Superior temporal gyrus (tissue), 1 donor: Measurements from ENCODE around the gene PHPT1.
A peak's percentile ranks its signal among the peaks of the same experiment; 100 is the strongest.

Source experiments
- DNase-seq: peaks from one replicate; pipeline ENCODE4 v3.0.0-alpha.2; 2016; ENCODE audit errors: extremely low spot score

Gene PHPT1

DNA sequence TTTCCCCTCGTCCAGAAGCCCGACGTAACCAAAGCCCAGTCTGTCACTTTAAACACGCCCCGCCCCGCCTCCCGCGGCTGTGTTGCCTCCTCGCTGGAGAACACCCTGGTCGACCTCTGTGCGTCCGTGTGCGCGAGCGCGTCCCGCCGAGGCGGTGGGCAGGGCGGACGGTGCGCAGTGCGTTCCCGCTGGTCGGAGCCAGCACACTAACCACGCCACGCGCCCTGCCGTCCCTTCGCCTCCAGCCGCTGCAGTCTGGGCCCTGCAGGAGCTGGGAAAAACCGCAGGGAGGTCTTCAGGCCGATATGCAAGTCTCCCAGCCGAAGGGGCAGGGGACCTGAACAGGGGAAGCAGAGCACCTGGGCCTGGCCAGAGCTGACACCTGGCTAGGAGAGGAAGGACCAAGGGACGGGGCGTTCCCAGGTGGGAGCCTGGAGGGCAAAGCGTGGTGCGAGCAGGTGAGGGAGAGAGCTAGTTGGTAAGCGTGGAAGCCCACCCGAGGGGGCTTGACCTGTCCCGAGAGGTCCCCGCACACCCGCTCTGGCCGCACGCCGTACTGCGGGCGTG, 1.3 kb upstream of the PHPT1 start:
- DNase-seq, result no peak

DNA sequence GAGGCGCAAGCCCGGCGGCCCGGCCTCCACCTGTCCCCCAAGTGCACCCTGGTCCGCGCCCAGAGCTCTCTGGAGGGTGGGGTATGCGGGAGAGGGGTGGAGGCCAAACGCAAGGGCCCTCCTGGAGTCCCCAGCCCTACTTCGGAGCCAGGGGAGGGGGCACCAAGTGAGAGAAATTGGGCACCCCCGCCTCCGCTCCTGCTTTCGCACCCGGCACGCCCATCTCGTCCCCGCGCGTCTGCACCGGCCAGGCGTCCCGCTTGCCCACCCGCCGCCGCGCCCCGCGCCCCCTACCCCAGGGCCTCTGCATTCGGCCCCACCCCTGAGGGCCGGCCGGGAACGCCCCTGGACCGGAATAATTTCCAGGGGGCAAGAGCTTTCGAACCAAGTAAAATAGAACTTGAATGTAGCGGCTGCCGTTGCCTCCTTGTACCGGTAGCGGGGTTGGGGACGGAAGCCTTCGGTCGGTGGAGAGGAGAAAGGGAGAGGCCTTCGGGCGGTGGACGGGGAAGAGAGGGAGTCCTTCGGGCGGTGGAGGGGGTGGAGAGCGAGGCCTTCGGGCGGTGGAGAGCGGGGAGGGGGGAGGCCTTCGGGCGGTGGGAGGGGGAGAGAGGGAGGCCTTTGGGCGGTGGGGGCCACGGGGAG, 694 bp upstream of the PHPT1 start:
- DNase-seq, result peak; percentile 21

DNA sequence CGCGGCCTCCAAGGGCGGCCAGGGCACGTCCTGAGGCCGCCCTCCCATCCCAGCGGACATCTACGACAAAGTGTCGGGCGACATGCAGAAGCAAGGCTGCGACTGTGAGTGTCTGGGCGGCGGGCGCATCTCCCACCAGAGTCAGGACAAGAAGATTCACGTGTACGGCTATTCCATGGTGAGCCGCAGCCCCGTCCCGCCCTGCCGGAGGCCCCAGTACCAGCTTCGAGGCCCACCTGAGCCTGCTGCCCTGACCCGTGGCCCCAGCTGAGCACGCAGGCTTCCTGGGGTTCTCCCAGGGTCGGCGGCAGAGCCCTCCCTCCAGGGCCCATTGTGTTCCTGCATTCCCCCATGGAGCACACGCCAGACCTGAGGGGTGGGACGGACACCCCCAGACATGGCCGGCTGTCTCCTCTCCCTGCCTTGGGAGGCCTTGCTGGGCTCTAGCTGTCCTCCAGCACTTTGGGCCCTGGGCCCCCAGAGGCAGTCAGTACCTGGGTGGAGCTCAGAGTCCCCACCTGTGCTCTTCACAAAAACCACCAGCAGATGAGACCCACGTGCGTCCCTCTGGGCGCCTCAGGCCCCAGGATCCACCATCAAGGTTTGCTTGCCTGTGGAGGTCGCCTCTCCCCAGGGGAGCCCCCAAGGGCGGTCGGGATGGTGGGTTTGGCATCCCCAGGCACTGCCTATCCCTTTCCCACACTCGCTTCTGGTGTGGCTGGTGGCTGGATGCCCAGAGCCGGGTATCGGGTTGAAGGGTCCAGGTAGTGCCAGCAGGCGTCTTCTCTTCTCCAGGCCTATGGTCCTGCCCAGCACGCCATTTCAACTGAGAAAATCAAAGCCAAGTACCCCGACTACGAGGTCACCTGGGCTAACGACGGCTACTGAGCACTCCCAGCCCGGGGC, 1.0 kb downstream of the PHPT1 start:
- no peak for DNase-seq

DNA sequence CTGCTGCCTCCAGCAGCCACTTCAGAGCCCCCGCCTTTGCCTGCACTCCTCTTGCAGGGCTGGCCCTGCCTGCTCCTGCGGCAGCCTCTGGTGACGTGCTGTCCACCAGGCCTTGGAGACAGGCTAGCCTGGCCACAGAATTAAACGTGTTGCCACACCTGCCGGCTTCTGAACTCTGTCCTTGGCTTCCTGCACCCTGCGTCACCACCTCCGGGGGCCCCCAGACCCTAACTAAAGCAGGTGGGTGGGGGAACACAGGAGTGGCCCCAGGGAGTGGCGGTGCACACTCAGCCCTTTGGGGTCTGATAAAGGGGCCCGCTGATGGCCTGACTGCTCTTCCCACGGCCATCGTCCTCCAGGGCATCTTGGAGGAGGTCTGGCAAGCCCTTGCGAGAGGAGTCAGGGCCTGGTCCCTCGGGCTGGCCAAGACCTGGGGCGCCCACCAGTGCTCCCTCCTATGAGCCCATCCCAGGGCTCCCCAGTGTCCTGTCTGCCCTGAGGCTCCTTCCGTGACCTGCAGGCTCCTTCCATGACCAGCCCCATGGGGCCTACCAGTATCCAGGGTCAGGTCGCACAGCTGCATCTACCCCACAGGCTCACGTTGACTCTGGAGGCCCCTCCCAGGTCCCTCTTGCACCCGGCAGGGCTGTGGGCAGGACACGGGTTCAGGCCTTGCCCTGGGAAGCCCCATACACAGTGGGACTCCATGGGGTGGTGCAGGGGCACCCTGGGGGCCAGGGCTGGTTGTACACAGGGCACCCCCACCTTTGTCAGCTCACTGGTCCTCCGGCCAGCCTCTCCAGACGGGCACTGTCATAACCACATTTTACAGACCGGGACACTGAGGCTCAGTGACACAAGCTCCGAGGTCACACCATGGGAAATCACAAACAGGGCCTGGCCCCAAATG, 1.9 kb downstream of the PHPT1 start:
- no peak for DNase-seq

DNA sequence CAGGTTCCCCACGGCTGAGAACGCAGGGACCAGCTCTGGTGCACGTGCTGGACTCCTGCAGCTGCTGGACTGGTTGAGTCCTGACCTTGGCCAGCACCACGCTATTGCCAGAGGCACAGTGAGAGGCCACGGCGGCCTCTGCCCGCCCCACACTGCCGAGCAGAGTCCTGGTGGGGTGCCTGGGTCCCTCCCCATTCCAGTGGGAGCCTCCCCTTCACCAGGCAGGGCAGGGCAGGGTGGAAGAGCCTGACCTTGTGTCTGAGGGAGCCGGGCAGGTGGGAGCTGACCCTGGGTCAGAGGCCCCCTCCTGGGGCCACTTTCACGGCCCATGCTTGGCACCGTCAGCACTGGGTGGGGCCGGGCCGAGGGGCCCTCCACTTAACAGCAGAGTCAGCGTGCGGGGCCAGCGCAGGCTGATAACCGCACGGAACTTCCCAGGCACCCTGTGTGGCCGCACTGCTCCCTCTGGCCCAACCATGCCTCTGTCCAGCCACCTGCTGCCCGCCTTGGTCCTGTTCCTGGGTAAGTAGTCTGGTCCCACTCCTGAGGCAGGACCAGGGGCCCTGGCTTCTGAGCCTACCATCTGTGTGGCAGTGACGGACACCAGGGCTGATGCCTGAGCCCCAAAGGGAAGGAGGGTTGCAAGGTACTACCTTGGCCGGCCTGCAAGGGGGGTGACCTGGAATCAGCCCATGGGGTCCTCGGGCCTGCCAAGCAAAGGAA, 2.9 kb downstream of the PHPT1 start, which contains the start of gene MAMDC4:
MAMDC4 (plus strand) TSS at position 406 of the 723 bp plus-strand sequence; CDS start at position 477, 71 bp downstream.
- DNase-seq, result no peak

DNA sequence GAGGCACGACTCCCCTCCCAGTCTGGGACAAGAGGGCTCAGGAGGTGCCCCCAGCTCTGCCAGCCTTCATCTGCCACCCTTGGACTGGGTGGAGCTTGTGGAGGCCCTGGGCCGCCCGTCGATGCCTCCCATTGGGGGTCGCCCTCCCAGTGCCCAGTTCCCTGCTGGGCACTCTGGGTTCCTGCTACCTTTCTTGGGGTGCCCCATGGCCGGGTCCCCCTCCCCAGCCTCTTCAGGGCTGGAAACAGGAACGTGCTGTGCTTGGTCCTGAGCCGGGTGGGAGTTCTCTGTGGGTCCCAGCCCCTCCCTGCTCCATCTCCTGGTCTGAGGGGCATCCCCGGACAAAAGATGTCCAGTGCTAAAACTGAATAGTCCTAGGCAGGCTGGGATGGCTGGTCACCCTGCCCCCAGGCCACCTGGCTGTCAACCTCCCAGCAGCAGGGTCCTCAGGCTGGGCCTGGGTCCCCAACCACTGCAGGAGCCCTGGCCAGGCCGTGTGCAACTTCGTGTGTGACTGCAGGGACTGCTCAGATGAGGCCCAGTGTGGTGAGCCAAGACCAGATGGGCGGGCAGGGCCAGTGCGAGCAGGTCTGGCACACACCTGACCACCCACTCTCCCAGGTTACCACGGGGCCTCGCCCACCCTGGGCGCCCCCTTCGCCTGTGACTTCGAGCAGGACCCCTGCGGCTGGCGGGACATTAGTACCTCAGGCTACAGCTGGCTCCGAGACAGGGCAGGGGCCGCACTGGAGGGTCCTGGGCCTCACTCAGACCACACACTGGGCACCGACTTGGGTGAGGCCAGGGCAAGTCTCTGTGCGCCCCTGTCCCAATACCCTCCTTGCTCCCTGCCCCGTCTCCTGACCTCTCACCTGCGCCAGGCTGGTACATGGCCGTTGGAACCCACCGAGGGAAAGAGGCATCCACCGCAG, 3.7 kb downstream of the PHPT1 start:
- DNase-seq, result no peak

DNA sequence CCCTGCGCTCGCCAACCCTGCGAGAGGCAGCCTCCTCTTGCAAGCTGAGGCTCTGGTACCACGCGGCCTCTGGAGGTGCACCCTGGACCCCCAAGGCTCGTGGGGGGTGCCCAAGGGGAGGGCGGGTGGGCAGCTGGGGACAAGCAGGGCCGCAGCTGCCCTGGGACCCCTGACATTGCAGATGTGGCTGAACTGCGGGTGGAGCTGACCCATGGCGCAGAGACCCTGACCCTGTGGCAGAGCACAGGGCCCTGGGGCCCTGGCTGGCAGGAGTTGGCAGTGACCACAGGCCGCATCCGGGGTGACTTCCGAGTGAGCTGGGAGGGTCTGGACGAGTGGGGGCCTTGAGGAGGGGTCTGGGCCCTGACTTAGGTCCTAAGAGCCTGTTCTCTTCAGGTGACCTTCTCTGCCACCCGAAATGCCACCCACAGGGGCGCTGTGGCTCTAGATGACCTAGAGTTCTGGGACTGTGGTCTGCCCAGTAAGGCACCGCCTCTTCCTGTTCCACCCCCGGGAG, 4.4 kb downstream of the PHPT1 start:
- no peak for DNase-seq

DNA sequence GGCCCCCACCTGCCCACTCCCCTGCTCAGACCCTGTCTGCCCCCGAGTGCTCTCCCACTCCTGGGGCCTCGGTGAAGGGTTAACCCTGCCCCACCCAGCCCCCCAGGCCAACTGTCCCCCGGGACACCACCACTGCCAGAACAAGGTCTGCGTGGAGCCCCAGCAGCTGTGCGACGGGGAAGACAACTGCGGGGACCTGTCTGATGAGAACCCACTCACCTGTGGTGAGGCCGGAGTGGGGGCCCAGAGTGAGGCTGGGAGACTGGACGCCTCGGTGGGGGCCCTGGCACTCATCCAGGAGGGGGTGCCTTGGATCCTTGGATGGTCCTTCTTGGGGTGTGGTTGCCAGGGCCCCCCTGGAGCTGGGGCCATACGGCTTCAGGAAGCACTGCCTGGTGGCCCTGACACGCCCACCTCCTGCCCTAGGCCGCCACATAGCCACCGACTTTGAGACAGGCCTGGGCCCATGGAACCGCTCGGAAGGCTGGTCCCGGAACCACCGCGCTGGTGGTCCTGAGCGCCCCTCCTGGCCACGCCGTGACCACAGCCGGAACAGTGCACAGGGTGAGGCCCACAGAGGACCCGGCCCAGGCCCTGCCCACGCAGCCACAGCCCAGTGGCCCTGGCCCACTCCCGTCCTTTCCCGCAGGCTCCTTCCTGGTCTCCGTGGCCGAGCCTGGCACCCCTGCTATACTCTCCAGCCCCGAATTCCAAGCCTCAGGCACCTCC, 5.1 kb downstream of the PHPT1 start:
- no peak for DNase-seq

DNA sequence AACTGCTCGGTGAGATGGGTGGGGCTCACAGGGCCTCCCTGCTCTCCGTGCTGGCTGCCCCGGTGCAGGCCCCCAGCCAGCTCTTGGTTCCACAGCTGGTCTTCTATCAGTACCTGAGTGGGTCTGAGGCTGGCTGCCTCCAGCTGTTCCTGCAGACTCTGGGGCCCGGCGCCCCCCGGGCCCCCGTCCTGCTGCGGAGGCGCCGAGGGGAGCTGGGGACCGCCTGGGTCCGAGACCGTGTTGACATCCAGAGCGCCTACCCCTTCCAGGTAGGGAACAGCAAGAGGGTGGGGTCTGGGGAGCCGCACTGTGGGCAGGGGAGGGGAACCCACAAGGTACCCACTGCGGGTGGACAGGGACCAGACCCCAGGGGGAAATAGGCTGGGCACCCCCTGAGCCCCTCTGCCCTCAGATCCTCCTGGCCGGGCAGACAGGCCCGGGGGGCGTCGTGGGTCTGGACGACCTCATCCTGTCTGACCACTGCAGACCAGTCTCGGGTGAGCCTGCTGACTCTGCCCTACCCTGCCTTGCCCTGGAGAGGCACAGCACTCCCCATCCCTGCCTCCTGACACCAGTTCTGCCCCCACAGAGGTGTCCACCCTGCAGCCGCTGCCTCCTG, 5.7 kb downstream of the PHPT1 start:
- no peak for DNase-seq

DNA sequence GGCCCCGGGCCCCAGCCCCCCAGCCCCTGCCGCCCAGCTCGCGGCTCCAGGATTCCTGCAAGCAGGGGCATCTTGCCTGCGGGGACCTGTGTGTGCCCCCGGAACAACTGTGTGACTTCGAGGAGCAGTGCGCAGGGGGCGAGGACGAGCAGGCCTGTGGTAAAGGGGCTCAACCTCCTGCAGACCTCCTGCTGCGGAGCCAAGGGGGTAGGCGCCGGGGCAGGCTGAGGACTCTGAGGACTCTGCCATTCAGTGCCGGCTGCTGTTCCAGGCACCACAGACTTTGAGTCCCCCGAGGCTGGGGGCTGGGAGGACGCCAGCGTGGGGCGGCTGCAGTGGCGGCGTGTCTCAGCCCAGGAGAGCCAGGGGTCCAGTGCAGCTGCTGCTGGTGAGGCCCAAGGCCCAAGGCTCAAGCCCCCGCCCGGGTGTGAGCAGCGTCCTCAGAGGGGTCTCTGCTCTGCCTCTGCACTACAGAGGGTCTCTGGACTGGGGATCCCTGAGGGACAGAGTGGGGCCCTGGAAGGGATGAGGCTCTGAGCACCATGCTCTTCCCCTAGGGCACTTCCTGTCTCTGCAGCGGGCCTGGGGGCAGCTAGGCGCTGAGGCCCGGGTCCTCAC, 6.4 kb downstream of the PHPT1 start:
- no peak for DNase-seq

DNA sequence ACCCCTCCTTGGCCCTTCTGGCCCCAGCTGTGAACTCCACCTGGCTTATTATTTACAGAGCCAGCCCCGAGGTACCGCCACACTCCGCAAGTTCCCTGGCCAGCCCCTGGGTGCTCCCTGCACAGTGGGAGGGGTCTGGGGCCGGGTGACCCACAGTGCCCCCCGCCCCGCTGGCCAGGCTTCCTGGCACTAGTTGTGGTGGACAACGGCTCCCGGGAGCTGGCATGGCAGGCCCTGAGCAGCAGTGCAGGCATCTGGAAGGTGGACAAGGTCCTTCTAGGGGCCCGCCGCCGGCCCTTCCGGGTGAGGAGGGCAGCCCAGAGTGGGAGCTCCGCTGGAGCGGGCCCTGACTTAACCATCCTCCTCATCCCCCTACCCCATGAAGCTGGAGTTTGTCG, 6.9 kb downstream of the PHPT1 start:
- DNase-seq, result no peak

DNA sequence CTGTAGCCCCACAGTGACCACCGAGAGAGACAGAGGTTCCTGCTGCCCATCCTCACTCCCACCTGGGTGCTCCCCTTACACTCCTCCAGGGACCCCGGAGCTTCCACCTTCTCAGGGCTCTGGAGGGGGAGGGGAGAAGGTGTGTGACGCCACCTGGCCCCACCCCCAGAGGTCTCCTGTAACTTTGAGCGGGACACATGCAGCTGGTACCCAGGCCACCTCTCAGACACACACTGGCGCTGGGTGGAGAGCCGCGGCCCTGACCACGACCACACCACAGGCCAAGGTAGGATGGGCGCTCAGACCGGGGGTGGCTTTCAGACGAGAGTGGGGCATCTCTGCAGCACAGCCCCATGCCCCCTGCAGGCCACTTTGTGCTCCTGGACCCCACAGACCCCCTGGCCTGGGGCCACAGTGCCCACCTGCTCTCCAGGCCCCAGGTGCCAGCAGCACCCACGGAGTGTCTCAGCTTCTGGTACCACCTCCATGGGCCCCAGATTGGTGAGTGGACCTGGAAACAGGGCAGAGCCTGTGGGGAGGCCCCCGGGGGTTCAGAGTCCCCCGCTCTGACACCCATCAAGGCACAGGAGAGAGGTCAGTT, 7.4 kb downstream of the PHPT1 start:
- DNase-seq, result no peak

DNA sequence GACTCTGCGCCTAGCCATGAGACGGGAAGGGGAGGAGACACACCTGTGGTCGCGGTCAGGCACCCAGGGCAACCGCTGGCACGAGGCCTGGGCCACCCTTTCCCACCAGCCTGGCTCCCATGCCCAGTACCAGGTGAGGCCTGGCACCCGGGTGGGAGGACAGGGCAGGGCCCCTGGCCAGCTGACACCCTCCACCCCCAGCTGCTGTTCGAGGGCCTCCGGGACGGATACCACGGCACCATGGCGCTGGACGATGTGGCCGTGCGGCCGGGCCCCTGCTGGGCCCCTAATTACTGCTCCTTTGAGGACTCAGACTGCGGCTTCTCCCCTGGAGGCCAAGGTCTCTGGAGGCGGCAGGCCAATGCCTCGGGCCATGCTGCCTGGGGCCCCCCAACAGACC, 8.0 kb downstream of the PHPT1 start:
- no peak for DNase-seq

DNA sequence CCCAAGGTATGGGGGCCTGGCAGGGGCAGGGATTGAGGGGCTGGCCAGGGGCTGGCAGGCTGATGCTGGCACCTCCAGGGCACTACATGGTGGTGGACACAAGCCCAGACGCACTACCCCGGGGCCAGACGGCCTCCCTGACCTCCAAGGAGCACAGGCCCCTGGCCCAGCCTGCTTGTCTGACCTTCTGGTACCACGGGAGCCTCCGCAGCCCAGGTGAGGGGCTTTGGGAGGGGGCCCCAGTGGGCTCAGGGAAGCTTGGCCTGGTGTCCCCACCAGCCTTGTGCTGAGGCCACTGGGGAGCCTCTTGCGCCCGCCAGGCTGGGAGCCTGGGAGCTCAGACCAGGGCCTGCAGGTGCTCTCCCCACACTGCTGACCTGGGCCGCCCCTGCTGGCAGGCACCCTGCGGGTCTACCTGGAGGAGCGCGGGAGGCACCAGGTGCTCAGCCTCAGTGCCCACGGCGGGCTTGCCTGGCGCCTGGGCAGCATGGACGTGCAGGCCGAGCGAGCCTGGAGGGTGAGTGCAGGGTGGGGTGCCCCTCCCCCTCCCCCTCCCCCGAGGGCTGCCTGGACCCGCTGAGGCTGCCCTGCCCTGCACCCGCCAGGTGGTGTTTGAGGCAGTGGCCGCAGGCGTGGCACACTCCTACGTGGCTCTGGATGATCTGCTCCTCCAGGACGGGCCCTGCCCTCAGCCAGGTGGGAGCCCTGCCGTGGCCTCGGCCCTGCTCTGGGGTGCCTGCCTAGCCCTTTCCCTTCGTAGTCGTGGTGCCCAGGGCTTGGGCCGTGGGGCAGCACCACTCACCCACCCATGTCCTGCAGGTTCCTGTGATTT, 8.6 kb downstream of the PHPT1 start:
- no peak for DNase-seq

DNA sequence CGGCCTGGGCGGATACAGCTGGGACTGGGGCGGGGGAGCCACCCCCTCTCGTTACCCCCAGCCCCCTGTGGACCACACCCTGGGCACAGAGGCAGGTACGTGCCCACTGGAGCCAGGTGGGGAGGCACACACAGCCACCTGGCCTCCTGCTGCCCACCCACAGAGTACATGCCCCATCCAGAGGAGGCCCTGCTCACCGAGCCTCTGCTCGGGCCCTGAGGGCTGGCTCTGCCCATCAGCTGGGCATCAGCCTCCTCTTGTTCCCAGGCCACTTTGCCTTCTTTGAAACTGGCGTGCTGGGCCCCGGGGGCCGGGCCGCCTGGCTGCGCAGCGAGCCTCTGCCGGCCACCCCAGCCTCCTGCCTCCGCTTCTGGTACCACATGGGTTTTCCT, 9.2 kb downstream of the PHPT1 start:
- DNase-seq, result no peak

DNA sequence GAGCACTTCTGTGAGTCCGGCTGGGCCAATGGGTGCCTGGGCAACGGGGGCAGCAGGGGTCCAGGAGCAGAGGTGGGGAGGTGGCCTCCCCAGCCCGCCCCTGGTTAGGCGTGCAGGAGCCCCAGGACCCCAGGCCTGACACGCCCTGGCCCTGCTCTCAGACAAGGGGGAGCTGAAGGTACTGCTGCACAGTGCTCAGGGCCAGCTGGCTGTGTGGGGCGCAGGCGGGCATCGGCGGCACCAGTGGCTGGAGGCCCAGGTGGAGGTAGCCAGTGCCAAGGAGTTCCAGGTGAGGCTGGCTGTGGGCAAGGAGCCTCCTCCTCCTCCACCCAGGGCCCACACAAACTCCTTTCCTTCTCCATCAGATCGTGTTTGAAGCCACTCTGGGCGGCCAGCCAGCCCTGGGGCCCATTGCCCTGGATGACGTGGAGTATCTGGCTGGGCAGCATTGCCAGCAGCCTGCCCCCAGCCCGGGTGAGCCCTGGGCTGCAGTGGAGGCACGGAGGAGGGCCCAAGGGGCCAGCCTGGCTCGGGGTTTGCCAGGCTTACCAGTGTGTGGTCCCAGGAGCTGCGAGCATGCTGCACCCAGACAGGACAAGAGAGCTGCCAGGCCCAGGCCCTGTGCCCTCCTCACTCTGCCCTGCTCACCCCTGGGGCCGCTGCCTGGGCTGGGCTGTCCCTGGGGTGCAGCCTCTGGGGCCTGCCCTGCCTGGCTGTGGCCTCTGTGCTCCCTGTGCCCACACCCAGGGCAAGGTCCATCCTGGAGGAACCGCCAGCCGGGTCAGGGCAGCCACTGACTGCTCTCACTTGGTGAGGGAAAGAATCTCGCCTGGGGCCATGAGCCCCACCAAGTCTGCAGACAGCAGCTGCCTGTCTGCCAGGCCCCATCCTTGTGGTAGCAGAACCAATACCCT, 9.9 kb downstream of the PHPT1 start:
- DNase-seq, result peak; percentile 57
